NCI-H748 (cell line): ENCODE data around the gene ANO7.

Experiments
- DNase-seq: peaks from one replicate; lab custom pipeline; 2025; ENCODE audit not compliant: unreplicated experiment; lab: John Stamatoyannopoulos, UW

ANO7 gene

DNA sequence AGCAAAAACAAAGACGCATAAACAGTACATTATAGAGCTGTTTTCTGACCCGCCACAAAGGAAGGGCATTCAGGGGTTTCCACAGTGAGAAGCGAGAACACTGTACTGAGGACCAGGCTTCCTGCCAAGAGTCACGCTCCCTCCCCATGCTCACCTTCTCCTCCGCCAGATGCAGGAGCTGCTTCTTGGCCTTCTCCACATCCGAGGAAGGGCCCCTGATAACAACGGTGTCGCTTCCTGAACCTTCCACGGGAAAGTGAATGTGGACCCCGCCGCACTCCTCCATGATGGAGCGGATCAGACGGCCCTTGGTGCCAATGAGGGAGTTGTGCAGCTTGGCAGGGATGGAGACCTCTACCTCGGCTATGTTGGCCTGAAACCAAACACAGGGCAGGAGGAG, 53.8 kb downstream of the ANO7 start:
- DNase-seq = no peak

DNA sequence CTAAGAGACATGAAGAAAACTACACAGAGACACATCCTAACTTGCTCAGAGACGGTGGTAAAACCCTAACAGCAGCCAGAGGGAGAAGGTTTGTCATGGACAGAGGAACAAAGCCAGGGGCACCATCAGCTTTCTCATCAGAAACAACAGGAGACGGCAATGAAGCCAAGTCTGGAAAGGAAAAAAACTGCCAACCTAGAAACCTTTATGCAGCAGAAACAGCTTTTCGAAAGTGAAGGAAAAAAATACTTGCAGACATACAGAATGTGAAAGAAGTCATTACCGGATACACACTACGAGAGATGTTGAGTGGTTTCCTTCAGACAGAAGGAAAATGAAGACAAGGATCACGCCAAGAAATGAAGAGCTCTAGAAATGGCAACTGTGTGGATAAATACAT, 55.9 kb downstream of the ANO7 start:
- no peak for DNase-seq

DNA sequence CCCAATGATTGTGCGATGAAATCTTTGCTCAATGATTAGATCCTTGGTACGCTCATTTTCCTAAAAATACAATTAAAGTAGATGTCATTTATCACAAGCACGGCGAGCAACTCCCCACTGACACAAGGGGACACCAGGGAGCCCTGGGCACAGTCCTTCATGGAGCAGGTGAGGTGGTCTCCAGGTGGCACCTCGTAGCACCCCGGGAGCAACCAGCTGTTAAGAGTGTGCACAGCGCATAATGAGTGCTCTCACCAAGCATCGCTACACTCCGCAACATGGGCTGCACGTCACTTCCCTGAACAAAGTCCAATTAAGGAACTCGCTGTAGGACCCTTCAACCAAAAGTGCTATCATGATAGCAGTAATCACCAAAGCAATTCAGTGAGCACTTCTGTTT, 59.8 kb downstream of the ANO7 start:
- DNase-seq = no peak

DNA sequence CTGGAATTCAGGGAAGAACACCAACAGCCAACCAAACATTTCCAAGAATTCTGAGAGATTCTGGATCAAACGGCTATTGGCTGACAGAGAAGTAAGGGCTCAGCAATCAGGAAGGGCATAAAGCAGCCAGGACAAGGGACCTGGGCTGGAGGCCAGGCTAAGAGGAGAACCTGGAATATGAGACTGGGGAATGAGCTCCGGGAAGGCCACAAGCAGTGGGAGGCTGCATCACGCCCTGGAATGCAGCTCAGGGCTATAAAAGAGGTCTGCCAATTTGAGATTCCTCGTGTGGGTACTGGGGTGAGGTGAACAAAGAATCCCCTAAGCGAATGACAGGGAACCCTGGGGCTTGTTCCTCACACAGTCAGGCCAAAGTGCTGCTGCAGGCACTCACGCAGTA, 60.4 kb downstream of the ANO7 start:
- DNase-seq = no peak

DNA sequence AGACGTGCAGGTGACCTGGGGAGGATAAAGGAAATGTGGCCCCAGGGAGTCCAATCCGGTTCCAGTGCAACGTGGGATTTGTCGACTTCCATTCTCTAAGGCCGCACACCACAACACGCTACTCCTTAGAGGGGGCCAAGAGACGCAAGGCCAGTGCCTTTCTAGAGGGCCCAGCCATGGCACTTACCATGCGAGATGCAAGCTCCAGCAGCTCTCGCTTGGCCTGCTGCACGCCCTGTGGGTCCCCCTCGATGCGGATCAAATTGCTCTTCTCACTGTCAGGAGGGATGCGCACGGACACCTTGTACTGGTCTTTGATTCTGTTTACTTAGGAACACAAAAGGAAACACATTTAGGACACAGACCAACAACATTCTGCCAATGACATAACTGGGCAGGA, 61.2 kb downstream of the ANO7 start:
- DNase-seq = peak; percentile 9

DNA sequence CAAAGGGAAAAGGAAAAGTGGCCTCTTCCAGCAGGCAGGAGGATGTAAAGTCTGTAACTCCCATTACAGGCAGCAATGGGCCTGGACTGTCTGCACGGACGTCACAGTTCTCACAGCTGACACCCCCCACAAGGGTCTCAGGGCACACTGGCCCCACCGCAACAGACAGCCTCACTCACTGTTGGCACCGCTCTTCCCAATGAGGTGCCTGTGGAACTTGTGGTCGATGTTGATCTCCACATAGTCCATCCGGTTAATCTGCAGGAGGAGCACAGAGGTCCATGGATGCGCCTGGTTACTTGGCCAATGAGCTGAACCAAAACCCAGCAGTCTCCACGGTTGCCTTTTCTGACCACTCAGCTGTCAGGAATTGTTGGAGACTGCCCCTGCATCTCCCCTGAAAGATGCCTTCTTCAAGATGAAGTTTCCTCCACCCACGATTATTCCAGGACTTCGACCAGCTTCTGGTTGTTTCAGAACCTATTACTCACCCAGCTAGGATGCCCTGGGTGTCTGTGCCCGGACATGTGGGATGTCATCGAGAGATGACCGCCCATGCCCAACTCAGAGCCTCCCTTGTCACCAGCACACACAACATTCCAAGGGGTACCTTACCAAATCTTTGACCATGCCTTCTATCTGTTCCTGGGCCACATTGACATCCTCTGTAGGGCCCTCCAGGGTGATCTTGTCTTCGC, 64.5 kb downstream of the ANO7 start:
- no peak for DNase-seq

DNA sequence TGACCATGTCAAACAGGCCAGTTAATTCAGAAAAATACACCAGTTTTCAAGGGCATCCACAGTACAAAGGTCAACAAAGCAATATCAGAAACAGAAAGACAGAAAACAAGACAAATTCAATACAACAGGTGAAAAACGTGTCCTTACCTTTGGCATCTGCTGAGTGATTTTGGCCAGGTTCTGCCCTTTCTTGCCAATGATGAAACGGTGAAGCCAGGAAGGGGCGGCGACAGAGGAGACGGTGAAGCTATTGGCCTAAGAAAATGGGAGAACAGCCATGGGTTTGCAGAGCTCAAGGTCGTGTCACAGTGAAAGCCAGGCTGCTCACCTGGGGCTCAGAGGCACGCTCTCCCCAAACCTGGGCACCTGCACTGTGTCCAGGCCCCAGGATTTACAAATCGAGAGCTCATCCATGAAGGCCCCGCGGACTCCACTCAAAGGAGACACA, 66.5 kb downstream of the ANO7 start:
- DNase-seq = no peak

DNA sequence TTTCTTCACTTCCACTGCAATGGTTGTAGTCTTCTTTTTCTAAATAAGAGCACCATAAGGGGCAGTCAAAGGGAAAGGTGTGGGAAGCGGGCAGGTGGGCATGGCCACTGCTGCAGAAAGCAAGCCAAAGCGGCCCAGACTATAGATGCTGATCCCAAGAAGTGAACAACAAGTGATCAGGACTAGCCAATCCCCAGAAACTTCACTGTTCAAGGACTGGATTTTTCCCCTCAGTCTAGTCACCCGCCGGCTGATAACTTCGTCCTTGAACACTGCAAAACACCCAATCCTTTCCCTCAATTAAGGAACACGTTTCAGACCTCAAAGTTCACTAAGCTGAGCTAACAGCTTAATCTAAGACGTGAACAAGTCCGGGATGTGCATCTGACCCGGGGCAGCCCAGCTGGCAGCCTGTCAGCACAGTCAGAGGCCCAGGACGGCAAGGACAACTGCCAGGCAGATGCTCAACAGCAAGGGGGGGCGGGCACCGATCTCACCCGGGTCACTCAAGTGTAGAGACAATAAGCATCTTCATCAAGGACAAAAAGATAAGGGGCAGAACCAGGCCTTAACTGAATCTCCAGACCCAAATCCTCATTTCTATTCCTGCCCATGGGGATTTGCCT, 67.2 kb downstream of the ANO7 start:
- DNase-seq = no peak

DNA sequence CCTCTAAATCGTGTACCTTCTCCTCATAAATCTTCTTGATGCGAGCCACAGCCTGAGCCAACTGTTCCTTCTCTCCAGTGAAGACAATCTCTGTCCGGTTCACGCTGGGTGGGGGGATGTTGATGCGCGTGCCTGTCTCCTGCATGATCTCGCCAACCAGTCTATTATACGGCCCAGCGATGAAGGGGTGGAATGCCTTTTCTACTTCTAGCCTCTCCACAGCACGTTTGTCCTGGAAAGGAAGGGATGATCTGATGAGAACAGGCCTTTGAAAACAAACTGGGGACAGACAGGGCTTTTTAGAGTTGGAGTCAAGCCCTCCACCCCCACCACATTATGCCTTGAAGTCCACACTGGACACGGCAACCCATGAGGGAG, 67.7 kb downstream of the ANO7 start:
- no peak for DNase-seq

DNA sequence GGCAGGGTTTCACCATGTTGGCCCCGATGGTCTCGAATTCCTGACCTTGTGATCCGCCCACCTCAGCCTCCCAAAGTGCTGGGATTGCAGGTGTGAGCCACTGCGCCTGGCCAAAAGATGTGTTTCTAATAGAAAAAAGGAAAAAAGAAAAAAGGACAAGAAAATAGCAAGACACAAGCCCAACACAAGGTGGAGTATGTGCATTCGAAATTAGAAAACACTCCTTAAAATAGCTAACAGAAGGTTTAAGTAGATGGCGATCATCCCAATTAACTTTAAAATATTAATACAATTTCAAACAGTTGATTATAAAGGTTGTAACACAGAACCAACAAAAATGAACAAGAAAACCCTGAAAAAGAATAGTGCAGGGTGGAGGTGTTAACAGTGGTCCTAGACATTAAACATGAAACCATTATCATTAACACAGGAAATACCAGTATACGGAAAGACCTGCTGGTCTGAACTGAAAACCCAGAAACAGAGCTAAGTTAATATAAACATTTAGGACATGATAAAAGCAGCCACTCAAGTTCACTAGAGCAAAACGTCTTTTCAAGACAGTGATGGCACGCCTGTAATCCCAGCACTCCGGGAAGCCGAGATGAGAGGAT, 69.0 kb downstream of the ANO7 start:
- no peak for DNase-seq

DNA sequence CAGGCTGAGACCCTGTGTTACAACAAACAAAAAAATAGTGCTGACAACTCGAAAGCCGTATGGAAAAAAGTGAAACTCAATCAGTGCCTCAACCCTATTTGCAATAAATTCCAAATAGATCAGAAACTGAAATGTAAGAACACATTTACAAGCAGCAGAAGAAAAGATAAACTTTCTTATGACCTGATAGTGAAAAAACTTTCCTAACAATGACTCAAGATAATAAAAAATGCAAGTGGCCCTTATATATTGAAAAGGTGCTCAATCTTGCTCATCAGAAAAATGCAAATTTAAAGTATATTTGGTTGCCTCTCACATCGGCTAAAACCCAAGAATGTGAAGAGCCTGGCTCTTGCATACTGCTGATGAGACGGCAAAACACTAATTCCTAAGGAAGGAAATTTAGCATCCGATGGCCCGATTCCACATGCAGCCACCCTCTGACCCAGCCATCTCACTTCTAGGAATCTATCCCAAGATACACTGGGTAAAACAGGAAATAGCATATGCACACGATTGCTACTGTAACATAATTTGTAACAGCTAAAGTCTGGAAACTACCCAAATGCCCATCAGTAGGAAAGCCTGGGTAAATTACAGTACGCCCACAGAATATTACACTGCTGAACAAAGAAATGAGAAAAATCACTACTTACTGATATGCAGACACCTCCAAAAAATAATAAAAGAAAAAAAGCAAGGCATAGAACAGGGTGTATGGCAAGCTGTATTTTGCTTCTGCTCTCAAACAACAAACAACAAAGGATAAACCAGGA, 70.2 kb downstream of the ANO7 start:
- no peak for DNase-seq

DNA sequence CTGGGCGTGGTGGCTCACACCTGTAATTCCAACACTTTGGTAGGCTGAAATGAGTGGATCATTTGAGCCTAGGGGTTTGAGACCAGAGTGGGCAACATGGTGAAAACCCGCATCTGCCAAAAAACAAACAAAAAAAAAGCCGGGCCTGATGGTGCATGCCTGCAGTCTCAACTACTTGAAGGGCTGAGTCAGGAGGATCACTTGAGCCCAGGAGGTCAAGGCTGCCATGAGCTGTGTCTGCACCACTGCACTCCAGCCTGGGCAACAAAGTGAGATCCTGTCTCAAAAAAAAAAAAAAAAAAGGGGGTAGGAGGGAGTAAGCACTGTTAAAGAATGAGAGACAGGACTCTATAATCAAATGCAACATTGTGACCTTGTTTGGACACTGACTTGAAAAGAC, 72.4 kb downstream of the ANO7 start:
- no peak for DNase-seq

DNA sequence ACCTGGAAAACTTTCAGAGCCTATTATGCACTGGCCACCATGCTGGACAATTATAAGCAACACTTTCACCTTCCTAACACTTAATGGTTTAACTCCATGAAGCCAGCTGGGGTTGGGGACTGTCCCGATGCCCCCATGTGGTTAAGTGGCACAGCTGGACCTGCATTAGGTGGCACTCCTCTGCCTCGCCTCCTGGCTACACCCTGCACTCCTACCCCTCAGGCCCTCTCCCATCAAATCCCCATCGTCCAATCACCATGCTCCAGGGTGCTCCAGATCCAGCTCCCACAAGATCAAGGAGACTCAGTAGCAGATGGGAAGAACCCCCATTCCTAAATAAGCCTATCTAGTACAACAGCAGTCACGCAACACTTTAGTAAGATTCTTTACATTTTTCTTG, 73.2 kb downstream of the ANO7 start:
- DNase-seq = no peak

DNA sequence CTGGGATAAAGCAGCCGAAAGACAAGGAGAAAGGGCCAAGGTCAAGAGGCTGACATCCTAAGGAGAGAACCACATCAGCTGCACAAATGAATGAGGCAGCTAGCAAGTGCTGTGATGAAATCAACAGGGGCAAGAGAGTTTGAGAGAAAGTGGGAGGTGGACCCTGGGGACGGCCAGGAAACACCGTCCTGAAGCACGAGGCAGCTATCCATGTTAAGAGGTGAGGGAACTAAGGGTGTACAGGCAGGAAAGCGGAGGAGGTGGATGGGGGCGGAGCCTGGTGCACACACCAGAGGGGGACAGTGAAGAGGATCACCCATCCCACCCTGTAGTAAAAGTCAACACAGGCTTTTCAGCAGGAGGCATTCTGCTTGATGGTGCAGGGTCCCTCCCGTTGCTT, 74.6 kb downstream of the ANO7 start:
- no peak for DNase-seq

DNA sequence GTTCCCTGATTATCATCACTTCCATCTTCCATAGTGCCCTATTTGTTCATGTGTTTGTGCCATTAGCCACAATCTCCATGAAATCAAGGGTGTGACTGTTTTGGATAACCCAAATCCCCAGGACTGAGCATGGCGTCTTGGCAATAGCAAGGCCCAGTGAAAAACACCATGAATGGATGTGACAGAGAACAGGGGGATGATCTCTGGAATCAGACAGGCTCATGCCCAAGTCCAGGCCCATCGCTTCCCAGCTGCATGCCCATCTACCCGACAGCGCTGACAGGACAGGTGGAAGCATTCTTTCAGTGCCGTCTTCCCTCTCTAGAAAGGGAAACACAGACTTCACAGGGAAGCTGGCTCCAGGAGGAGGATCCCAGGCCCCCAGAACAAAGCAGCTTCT, 77.0 kb downstream of the ANO7 start:
- DNase-seq = no peak

DNA sequence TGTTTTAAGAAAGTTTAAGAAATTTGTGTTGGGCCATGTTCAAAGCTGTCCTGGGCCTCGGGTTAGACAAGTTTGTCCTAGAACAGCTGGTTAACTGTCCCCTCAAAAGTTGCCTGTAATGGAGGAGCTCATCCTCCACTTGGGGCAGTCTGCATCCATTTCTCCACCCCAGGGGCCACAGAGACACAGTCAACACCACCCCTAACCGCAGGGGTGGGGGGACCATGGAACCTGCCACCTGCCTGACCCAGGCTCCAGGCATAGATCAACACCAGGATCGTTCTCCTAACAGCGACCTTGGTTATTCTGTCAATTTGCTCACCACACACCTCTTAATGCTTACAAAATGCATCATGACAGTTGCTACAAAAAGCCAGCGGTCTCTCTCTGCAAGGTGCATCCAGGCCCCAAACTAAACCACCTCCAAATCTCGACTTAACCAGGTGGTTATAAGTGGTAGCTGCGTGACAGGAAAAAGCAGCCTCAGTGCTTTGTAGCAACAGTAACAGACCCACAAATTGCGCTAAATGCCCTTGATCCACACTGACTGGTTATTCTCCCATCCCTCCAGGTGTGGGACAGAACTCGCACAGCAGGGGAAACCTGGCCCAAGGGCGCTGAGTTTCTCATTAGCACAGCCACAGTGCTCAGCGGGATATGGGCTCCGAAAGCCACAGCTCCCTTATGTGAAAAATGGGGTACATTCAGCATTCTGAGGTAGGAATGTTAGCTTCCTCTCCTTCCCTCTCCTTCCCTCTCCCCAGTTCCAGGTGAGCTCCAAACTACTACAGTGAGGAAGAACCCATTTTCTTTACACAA, 79.0 kb downstream of the ANO7 start:
- DNase-seq = no peak

DNA sequence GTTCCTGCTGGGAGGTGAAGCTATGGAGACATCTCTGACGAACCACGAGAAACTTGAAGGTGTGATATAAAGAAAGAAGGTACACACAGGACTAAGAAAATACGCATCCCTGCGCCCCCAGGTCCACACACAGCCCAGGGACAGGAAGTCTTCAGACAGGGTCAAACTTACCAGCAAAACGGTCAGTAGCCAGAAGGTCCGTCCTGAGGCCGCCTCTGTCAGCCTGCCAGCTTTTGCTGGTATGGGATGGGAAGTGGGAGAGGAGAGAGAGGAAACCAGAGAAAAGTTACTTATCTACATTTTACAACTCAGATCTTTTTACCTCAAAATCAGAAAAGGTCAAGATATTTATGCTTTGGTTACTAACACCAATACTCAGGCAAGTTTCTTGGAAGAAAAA, 79.8 kb downstream of the ANO7 start:
- no peak for DNase-seq

DNA sequence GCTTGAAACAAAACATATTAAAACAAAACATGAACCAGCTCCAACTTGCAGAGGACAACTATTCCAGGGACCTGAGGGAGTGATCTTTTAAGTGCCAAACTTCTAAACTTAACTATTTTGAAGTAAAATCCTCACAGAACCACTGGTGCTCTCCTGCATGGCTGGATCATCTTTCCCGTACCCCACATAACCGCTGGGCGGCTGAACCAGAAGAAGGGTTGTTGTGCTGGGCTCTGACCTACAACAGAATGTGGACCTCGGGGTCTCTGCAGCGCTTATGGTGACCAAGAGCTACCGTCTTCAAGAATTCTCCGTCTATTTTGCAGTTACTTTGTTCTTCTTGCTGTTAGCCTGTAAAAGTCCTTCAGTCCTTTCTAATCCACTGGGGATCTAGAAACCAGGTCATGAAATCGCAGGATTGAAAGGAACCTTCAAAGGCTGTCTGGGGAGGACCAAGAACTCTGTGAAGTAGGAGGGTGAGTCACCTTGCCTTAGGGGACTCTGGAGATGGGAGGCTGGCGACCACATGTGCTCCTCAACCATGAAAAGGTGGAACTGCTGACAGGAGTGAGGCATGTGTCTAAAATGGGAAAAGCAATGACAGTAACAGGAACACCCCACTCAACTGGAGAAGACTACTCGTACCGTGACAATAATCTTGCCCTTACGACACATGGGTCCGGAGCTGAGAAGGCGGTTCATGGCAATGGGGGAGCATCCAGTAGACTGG, 80.4 kb downstream of the ANO7 start:
- no peak for DNase-seq

DNA sequence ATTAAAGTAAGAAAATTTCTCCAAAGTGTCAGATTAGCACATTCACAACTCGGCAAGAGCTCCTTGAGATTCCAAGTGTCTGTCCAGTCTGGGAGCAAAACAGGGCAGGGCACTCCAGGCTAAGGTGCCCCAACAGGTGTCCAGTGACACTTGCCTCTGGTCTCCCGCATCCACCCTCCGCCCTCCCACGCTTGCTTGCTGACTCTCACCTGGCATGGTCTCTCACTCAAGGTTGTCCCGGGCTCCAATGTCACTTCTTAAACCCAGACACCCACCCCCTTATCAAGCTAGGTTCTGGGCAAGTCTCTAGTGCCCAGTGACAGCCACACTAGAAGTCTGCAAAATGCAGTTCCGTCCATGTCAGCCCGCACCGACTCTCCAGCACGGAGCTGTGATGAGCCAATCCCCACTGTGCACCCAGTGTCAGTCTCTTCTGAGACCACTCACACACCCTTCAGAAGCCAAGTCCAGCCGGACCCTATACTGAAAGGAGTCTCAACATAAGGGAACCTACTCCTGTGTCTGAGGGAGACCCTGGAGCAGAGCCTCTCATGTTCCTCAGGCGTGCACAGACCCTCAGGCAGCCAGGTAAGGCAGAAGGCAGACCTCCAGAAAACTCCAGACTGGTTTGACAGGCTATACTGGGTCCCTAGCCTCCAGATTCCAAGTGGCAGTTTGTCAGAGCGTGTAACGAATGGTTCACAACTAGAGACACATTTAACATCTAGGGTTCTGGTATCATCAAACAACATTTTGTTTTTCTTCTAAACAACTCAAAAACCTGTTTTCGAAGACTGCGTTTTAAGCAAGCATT, 81.4 kb downstream of the ANO7 start:
- DNase-seq = no peak

DNA sequence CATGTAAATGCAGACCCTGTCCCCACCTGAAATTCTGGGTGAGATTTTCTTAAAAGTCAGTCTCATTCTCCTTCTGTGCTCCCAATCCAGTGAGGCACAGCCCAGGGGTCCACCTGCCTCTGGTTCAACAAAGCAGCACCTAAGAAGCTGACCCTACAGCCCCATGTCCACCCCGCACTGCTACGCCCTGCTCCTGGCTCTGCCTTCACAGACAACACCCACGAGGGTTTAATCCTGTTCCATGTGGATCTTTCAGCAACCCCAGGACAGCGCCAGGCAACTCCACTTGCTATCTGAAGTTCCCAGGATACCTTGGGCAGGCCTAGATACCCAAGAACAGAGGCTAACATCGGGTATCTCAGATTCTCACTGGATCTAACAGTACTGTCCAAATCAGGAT, 82.1 kb downstream of the ANO7 start:
- no peak for DNase-seq
